GM18511 (cell line): ENCODE results near the gene P2RX2.

ENCODE experiments used
- ATAC-seq: cut with Tn5 transposase; IDR thresholded peaks from one replicate; pipeline ENCODE4 v1.9.1; 2021; ENCODE audit warnings: mild to moderate bottlenecking, moderate library complexity; ENCODE audit not compliant: unreplicated experiment

The P2RX2 gene

DNA sequence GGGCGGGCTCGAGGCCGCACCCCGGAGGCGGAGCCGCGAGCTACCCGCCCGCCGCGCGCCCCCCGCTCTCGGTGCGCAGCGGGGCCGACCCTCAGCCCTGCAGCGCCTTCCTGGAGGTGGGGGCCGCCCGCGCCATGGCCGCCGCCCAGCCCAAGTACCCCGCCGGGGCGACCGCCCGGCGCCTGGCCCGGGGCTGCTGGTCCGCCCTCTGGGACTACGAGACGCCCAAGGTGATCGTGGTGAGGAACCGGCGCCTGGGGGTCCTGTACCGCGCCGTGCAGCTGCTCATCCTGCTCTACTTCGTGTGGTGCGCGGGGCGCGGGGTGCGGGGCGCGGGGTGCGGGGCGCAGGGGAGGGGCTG, at the start of gene P2RX2:
P2RX2 (plus strand) TSS at position 94 of the 361 bp plus-strand sequence; CDS start at position 135, 41 bp downstream.
- no peak for ATAC-seq

DNA sequence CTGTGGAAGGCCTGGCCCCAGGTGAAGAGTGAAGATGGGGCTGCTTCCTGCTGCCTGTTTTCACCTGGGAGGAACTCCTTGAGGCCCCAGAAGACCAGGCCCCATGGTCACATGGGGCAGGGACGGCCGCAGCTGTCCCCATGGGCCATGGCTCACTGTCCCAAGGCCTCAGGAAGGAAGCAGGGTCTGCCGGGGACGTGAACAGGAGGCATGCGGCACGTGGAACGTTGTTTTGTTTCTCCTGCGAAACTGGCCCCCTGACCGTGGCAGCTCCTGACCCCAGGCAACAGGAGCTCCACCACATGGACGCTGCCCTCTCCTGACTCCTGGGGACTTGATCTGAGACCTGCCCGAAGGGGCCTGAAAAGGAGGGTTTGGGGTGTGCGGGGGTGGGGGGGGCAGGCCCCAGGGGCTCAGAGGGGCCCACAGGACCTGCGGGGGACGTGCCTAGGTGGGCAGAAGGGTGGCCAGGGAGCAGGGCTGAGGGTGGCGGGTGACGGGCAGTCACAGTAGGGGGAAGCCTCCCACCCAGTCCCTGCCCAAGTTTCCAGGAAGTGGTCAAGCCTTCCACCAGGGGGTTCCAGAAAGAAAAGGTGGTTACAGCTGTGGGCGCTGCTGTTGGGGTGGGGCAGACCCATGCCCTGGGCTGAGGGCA, 49.6 kb upstream of the P2RX2 start:
- ATAC-seq = no peak

DNA sequence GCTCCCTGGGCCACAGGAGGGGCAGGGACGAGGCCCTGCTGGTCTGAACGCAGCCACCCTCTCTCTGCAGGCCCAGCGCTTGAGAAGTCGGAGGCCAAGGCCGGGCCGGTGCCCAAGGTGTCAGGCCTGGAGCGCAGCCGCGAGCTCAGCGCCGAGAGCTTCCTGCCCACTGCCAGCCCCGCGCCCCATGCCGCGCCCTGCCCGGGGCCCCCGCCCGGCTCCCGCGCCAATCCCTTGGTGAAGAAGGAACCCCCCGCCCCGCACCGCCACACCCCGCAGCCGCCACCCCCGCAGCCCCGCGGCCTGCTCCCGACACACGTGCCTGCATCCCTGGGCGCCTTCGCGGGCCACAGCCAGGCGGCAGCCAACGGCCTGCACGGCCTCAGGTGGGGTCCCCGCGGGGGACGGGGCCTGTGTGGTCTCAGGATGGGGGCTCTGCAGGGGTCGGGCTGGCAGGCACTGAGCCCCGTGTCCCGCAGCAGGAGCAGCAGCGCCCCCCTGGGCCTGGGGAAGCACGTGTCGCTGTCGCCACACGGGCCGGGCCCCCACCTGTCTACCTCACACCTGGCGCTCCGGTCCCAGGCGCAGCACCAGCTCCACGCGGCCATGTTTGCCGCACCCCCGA, 48.6 kb upstream of the P2RX2 start:
- ATAC-seq = no peak

DNA sequence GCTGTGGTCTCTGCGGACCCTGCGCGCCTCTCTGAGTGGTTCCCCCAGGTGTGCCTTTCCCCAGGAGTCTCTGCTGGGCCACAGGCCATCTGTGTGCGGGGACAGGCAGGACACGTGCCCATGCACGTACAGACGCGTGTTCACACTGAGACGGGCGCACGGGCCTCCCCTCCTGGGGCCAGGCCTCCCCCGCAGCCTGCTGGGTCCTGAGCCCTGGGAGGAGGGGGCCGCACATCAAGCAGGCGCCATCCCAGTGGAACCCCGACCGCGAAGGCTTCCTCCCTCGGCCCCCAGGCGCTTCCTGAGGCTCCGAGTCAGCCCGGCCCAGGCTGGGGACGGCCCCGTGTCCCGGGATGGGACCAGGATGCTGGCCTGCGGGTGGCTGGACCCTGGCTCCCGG, 47.9 kb upstream of the P2RX2 start:
- ATAC-seq = no peak

DNA sequence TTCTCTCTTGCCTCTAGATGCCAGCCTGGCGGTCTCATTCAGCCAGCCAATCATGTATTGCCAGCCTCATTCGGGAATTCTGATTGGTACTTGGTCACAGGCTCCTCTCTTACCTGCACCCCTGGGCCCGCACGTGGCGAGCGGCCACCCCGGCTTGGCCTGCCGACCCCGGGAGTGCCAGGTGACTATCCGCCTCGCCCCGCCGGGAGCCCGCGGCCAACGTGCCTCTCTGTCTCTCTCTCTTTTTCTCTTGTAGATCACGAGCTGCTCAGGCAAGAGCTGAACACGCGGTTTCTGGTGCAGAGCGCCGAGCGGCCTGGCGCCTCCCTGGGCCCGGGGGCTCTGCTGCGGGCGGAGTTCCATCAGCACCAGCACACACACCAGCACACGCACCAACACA, 47.5 kb upstream of the P2RX2 start:
- ATAC-seq = no peak

DNA sequence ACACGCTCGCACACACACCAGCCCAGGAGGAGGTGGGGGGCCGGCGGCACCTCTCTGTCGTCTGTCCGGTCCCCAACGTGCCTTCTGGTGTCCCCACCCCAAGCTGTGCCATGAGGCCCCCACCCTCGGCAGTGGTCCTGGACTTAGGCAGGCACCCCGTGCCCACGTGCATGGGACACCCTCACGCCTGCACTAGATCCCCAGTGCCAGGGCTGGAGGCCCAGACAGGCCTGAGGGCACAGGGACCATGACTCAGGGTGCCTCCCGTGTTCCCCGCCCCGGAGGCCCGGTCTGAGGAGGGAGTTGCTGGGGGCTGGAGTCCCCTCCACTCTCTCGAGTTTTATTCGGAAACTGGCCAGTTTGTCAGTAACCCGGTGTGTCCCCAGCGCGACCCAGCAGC, 47.0 kb upstream of the P2RX2 start:
- no peak for ATAC-seq

DNA sequence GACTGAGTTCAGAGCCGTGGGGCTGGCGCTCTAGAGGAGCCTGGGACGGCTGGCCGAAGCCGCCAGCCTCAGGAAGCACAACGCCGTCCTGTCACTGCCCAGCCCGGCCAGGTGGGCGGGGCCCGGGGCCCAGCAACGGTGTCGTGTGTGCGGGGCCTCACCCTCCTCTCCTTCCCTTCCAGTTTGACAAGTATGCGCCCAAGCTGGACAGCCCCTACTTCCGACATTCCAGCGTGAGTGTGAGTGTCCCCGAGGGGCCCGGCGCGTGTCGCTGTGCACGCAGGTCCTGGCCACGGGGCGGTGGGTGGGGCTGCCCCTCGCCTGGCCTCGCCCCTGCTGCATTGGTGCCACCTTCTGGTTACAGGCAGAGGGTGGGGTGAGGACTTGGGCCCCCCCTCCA, 46.5 kb upstream of the P2RX2 start:
- no peak for ATAC-seq

DNA sequence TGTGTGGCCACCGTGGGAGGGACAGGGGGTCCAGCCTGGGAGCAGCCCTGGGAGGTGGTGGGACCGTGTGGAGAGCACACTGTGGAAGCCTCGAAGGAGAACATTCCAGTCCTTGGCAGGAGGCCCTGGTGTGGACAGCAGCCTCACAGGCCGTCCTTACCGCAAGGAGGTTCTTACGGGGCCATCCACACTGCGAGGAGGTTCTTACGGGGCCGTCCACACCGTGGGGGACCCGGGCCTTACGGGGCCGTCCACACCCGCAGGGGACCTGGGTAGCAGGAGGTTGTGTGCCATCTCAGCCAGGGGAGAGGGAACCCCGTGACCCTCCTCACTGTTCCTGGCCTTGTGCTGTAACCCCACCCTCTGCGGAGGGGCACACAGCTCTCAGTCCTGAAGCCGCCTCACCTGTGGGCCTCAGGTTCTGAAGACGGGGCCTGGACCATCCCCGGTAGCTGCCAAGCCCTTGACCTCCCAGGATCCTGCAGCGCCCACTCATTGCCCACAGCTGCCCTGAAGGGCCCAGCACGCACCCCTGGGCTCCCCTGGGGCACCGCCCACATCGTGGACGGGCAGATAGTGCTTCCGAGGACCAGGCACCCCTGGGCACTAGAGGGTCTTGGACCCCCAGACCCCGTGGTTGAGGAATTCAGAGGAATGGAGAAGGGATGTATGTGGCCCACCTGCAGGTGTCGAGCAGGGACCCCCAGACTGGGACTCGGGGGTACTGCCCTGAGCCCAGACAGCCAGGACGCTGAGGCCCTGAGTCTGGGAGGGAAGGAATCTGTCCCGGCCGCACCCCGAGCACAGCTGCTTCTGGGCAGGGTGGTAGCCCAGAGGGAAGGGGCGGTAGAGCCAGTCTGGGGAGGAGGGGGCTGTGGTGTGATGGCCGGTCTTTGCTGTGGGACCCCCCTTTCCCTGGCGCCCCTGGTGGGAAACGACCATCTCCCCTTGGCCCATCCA, 45.5 kb upstream of the P2RX2 start:
- no peak for ATAC-seq

DNA sequence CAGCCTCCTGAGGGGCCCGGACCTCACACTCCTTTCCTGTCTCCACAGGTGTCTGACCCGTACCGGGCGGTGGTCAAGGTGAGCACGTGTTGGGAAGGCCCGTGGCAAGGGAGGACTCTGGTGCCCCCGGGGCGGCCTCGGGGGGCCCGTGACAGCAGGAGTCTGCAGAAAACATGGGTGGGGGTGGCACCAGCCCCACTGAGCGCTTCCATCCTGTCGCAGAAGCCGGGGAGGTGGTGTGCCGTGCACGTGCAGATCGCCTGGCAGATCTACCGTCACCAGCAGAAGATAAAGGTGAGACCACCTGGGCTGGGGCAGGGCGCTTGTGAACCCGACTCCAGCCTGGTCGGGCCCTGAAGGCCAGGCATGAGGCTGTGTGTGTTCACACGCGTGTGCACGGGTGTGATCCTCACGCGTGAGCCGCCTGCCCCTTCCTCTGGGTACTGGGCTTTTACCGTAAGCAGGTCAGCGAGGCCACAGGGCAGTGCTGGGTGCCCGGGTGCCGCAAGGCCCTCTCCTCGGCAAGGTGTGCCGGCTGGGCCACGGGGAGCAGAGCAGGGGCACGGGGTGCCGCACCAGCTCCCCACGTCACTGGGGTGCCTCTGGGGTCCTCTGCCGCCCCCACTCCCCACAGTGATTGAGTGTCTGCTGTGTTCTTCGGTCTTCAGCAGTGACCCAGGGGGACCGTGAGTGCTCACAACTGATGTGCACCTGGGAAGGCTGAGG, 44.1 kb upstream of the P2RX2 start:
- ATAC-seq = no peak

DNA sequence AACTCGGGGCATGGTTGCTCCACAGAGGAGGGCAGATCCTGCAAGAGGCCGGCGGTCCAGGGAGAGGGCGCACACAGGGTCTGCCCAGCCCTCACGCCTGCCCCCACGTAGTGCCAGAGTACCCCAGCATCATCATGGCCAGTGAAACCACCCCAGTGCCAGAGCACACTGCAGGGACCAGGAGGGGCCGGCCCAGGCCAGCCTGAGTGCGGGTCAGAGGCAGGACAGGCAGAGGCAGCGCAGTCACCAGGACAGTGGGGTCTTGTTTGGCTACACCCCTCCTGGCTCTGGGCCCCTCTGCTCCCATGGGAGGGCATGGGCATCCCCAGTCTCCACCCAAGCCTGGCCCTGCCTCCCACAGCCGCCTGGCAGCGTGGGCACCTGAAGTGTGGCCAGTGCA, 42.9 kb upstream of the P2RX2 start:
- ATAC-seq = no peak

DNA sequence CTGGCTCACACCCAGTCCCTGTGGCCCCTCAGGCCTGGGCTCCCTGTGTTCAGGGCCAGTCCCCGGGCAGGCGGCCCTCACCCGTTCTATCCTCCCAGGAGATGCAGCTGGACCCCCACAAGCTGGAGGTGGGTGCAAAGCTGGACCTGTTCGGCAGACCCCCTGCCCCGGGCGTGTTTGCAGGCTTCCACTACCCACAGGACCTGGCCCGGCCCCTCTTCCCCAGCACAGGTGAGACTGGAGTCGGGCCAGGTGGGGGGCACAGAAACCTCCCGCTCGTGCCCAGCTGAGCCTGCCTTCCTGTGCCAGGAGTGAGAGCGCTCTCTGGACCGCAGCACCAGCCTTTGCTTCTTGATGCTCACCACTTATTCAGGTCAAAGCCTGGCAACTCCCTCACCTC, 41.9 kb upstream of the P2RX2 start:
- ATAC-seq = no peak

DNA sequence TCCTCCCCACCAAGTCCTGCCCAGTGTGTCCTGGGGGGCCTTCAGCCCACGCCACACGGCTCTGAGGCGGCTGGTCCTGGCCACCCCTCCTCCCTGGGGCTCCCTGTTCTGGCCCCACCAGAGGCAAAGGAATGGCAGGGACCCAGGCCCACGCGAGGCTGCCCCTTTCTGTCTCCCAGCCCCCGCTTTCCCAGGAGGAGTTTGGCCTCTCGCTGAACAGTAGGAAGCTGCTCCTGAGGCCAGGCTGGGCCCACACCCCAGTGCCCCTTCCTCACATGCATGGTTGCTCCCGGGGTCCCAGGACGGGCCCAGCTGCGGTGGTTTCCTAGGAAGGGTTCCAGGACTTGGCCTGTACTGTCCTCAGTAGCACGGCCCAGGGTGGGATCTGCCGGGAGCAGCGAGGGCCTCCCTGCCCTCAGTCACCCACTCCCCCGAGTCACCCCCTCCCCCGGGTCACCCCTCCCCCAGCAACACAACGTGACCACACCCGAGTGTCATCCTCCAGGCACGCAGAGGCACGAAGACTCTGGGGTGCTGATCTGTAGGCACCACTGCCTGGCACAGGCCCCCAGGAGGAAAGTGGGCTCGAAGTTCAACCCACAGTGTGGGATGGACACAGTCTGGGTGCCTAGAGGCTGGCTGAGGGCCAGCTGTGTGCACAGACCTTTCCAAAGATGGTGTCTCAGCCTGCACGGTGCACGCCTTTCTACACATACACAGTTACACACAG, 41.2 kb upstream of the P2RX2 start:
- no peak for ATAC-seq

DNA sequence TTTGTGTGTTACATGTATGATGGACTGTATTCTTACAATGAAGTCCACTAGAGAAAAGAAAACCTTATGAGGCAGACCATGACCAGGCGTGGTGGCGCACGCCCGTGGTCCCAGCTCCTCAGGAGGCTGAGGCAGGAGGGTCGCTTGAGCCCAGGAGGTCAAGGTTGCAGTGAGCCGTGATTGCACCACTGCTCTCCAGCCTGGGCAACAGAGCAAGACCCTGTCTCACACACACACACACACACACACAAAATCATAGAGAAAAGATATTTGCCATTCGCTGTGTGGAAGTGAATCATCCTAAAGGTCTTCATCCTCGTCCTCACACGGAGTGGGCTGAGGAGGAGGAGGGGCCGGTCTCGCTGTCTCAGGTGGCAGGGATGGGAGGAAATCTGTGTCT, 40.5 kb upstream of the P2RX2 start:
- no peak for ATAC-seq

DNA sequence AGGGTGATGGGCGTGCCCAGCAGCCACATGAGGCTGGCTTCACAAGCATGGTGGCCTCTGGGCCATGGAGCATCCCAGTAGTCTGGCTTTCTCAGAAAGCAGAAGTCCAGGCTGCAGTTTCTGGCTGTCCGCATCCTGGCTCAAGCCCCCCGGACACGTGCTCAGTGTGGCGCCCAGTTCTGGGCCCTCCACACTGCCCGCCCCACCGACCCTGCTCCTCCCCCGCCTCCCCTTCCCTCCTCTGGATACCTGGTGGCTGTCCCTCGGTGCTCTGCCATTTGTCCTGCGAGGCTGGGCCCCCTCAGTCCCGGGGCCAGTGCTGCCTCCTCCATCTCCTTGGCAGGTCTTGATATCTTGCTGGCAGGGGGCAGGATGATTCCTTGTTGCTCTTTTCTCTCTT, 39.8 kb upstream of the P2RX2 start:
- ATAC-seq = no peak

DNA sequence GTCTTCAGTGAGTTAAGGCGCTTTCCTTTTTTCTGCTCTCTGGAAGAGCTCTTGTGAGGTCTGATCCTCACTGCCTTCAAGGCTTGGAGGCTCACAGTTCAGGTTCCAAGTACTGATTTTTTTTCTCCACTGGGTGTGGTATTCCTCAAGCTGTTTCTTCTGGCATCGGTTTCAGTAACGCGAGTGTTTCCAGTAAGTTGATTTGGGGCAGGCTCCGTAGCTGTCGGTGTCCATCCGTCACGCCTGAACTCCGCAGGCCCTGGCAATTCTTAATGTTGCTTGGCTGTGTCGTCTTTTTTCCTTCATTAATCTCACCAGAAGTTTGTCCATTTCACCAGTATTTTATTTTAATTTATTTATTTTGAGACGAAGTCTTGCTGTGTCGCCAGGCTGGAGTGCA, 38.8 kb upstream of the P2RX2 start:
- ATAC-seq = no peak

DNA sequence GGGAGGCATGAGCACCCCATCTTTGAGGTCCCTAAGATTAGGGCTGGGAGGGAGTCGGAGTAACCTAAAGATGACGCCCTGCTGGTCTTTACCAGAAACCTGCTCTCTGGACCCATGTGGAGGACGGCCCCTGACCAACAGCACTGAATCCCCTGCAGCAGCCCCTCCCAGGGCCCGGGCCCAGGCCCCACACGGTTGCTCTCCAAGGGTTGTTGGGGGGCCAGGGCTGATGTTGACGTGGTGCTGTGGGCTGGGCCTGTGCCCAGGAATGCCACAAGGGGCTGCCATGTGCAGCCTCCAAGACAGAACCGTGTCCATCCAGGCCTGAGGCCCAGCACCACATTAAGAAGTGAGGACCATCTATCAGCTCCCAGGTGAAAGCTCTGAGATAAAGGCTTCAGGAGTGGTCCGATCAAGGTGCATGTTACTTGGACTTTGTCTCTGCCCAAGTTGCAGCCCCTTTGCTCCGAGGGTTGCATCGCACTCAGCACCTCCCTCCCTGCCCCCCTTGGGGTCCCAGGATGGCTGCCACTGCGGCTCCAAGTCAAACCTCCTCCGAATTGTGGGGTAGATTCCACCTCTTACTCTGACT, 37.8 kb upstream of the P2RX2 start:
- ATAC-seq = no peak

DNA sequence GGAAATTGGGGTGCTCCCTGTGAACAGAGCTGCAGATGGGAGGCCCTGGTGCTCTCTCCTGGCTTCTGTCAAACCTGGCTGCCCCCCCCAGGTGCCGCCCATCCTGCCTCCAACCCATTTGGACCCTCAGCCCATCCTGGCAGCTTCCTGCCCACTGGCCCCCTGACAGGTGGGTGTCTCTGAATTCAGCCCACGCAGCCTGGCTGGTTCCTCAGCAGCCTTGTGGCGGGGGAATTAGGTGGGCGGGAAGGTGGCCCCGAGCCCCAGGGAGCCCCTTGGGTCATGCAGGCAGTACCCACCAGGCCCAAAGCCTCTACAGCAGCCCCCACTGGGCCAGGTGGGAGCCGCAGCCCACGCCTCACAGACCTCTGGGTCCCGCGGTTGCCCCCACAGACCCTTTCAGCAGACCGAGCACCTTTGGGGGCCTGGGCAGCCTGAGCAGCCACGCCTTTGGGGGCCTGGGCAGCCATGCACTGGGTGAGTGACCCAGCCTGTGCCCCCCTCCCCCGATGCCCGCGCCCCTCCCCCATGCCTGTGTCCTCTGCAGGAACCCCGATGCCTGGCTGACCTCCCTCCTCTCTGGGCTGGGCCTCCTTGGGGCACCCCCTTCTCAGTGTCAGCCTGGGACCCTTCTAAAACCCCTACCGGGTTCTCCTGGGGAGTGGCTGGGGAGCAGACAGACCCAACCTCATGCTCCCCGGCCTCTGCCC, 37.1 kb upstream of the P2RX2 start:
- no peak for ATAC-seq

DNA sequence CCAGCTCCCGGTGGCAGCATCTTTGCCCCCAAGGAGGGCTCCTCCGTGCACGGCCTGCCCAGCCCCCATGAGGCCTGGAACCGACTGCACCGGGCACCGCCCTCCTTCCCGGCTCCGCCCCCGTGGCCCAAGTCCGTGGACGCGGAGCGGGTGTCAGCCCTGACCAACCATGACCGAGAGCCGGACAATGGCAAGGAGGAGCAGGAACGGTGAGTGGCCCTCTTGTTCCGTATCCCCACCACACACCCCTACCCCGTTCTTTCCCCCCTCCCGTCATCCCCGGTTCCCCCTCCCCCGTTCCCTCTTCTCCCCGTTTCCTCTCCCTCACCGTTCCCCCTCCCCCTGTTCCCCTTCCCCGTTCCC, 36.5 kb upstream of the P2RX2 start:
- no peak for ATAC-seq

DNA sequence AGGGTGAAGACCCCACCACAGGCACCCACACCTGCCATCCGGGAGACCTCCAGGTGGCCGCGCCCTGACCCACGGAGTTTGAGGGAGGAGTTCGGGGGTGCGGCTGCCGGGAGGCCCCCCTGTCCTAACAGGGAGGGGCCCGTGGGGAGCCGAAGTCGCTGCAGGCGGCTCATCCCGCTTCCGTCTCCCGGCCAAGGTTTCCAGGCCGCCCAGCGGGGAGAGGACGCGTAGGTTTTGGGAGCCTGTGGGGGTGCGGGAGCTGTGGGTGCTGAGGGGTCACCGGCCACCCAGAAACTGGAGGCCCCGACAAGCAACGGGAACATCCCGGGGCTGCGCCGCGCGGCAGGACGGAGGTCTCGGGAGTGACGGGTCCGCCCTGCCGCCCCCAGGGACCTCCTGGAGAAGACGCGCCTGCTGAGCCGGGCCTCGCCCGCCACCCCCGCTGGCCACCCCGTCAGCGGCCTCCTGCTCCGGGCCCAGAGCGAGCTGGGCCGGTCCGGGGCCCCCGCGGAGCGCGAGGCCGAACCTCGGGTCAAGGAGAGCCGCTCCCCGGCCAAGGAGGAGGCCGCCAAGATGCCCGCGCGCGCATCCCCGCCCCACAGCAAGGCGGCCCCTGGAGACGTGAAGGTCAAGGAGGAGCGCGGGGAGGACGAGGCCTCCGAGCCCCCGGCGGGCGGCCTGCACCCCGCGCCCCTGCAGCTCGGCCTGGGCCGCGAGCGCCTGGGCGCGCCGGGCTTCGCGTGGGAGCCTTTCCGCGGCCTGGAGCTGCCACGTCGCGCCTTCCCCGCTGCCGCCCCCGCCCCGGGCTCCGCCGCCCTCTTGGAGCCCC, 35.8 kb upstream of the P2RX2 start:
- ATAC-seq = no peak
